Epithelial cell of proximal tubule (primary cell): Measurements from ENCODE around the gene CCDC32. TPM values are rescaled to one million over a fixed set of nuclear protein-coding genes. Genes with fewer than 3 reads are reported as not detected.
A peak's percentile ranks its signal among the peaks of the same experiment; 100 is the strongest.

Experiments used
- DNase-seq: peaks from one replicate; pipeline ENCODE4 v3.0.0-alpha.2; 2011; ENCODE audit warnings: low read depth
- H3K4me3 ChIP-seq: 2 replicates; pipeline ENCODE4 v1.5.1; 2011; ENCODE audit warnings: low read depth, mild to moderate bottlenecking, low read length
- CTCF ChIP-seq: conservative IDR thresholded peaks from 2 replicates; pipeline ENCODE4 v1.5.1; 2012; ENCODE audit warnings: low read depth, mild to moderate bottlenecking, low read length
- total RNA-seq: library from RNA; depleted of rRNA; stranded (reverse); fragments of >200 nt; gene quantifications from 2 replicates; pipeline ENCODE4 v1.2.3, GENCODE V29; 2015

Gene CCDC32
- 19.7 and 32.8 TPM in 2 replicates for total RNA-seq

- no peak for TF ChIP-seq CTCF
- DNase-seq, result peak; percentile 87
- H3K4me3 ChIP-seq, result peak within 1 kb of the TSS; percentile 80
These were observed at the start of gene CCDC32 for GRCh38 chr15:40564591-40565332. CCDC32 (minus strand) TSS chr15:40565042; CDS start chr15:40563015, 2,027 bp downstream.

- no peak for DNase-seq
- no peak overlapping the region for H3K4me3 ChIP-seq
- TF ChIP-seq CTCF, result no peak
These were observed 48.2 kb upstream of the CCDC32 start for GRCh38 chr15:40613080-40613479.

- H3K4me3 ChIP-seq, result no peak overlapping the region
- TF ChIP-seq CTCF, result no peak
- no peak for DNase-seq
These were observed 39.1 kb upstream of the CCDC32 start for GRCh38 chr15:40603935-40604334.

- TF ChIP-seq CTCF, result no peak
- DNase-seq, result no peak
- H3K4me3 ChIP-seq, result no peak overlapping the region
These were observed 36.1 kb upstream of the CCDC32 start for GRCh38 chr15:40600956-40601355.

GRCh38 chr15:40598672-40599071 is 33.8 kb upstream of the CCDC32 start:
- no peak for DNase-seq
- H3K4me3 ChIP-seq, result no peak overlapping the region
- no peak for TF ChIP-seq CTCF

GRCh38 chr15:40598126-40598525 is 33.3 kb upstream of the CCDC32 start:
- no peak for DNase-seq
- no peak overlapping the region for H3K4me3 ChIP-seq
- no peak for TF ChIP-seq CTCF

- no peak for DNase-seq
- no peak for TF ChIP-seq CTCF
- no peak overlapping the region for H3K4me3 ChIP-seq
These were observed 32.2 kb upstream of the CCDC32 start for GRCh38 chr15:40597024-40597423.
